ENCODE results near the gene SPOCK2.

DNA sequence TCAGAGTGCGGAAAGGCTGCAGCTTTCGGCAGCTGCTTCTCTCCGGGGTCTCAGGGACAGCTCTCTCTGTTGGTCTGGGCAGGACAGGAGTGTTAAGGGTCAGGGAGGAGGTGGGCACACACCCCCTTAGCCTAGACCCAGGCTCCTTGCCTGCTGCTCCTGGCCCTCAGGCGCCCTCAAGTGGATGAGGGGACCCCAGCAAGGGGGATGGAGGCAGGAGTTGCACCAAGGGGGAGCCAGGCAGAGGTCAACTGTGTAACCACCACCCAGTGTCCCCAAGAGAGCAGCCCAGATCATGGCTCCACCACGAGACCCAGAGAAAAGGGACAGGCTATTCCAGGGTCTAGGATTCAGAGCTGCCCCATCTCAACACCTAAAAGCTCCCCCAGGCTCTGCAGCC lies 26.9 kb downstream of the SPOCK2 start:
- TF ChIP-seq, protein P1, sequence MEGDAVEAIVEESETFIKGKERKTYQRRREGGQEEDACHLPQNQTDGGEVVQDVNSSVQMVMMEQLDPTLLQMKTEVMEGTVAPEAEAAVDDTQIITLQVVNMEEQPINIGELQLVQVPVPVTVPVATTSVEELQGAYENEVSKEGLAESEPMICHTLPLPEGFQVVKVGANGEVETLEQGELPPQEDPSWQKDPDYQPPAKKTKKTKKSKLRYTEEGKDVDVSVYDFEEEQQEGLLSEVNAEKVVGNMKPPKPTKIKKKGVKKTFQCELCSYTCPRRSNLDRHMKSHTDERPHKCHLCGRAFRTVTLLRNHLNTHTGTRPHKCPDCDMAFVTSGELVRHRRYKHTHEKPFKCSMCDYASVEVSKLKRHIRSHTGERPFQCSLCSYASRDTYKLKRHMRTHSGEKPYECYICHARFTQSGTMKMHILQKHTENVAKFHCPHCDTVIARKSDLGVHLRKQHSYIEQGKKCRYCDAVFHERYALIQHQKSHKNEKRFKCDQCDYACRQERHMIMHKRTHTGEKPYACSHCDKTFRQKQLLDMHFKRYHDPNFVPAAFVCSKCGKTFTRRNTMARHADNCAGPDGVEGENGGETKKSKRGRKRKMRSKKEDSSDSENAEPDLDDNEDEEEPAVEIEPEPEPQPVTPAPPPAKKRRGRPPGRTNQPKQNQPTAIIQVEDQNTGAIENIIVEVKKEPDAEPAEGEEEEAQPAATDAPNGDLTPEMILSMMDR (conservative IDR thresholded peaks at IDR 0.05), result no peak
- TF ChIP-seq ZFX (IDR thresholded peaks at IDR 0.05), result no peak
